HG03378 (cell line): Measurements from ENCODE around the gene CSH1.
"Not testable (repeated sequence)": the region's sequence is repeated elsewhere in the genome, so short reads cannot be mapped to it uniquely, and the experiment has no call there.

Source experiments
- ATAC-seq: cut with Tn5 transposase; IDR thresholded peaks from one replicate; pipeline ENCODE4 v1.9.1; 2021; ENCODE audit warnings: mild to moderate bottlenecking, moderate library complexity; ENCODE audit not compliant: unreplicated experiment

CSH1 gene

DNA sequence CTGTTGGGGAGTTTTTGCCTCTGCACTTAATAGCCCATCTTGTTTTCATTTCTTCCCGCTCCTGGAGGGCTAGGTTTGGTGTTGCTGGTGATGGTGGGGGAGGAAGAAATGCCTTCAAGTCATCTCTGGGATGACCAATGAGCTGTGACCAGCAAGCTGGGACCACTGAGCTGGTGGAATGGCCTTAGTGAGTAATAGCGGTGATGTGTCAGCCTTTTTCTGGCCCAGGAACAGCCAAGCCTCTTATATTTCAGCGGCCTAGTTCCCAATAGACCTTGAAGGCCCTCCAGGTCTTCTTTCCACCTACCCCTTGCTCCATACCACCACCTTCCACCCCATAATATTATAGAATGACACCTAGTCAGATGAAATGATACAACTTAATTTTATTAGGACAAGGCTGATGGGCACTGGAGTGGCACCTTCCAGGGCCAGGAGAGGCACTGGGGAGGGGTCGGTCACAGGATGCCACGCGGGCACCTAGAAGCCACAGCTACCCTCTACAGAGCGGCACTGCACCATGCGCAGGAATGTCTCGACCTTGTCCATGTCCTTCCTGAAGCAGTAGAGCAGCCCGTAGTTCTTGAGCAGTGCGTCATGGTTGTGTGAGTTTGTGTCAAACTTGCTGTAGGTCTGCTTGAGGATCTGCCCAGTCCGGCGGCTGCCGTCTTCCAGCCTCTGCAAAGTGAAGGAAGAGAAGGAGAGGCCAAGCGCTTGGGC, 24.6 kb downstream of the CSH1 start:
- not testable (repeated sequence) for ATAC-seq

DNA sequence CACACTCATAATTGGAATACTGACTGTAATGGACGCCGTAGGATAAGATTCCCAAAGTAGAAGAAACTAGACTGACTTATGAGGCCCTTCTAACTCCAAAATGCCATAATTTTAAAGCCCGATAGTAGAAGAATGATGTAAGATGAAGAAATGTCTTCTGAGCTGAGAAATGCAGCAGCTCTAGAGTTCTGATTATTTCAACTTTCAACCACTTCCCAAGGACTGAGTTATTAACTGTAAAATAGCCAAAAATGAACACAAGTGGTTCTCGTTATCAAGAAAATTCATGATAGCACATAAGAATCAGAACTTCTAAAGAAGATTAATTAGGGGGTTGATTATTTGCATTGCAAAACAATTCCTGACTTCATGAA, 26.1 kb downstream of the CSH1 start:
- ATAC-seq = not testable (repeated sequence)

DNA sequence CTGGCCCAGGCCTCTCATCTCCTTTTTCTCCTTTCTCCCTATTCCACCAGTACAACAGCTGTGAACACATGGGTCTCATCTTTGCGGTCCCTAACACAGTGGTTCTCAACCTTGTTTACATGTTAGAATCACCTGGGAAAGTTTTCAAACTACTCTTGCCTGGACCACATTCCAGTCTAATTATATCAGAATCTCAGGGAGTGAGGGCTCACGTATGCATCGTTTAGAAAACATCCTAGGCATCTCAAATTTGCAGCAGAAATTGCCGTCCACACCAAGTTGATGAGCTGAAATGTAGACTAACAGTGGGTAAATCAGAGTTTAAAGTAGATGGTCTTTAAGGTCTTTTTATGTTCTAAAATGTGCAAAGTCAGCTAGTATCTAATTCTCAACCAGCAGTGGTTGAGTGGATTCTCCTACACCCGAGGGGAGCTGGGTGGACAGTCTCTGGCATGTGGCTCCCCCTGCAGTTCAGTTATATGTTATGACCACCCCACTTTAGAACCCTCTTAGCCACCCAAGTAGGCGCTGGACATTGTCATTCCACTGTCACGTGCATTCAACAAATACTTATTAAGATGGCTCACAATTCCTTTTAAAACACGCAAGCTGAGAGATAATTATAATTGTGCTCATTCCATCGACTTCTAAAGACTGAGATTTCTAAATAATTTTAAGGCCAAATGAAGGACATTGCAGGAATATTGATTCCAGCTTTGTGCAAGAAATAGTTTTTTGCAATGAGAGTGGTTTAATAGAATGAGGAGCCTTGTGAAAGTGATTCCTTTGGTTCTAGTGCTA, 26.7 kb downstream of the CSH1 start:
- ATAC-seq = not testable (repeated sequence)

DNA sequence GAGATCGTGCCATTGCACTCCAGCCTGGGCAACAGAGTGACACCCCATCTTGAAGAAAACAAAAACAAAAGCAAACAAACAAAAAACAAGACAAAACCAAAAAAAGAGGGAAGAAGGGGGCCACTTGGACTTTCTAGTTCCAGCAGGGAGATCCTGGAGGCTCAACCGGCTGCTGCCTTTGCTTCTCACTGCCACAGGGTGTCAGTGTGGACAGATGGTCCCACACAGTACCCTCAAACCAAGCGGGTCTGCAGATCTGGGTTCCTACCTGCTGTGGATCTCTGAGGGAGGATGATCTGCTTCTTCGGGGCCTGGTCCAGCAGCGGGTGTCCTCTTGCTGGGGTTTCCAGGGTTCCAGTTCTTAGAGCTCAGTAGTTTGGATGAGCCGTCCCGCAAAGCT, 29.7 kb downstream of the CSH1 start:
- ATAC-seq = not testable (repeated sequence)

GRCh38 chr17:63859257-63859656, 37.1 kb downstream of the CSH1 start:
- ATAC-seq = no peak

DNA sequence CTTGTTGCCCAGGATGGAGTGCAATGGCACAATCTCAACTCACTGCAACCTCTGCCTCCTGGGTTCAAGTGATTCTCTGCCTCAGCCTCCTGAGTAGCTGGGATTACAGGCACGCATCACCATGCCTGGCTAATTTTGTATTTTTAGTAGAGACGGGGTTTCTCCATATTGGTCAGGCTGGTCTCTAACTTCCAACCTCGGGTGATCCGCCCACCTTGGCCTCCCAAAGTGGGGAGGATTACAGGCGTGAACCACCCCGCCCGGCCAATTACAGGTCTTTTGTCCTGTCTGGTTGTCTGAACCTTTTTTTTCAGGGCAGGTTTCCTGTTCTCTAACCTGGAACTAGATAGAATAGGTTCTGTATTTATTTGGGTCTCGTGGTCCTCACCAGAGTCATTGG, 39.9 kb downstream of the CSH1 start:
- not testable (repeated sequence) for ATAC-seq

DNA sequence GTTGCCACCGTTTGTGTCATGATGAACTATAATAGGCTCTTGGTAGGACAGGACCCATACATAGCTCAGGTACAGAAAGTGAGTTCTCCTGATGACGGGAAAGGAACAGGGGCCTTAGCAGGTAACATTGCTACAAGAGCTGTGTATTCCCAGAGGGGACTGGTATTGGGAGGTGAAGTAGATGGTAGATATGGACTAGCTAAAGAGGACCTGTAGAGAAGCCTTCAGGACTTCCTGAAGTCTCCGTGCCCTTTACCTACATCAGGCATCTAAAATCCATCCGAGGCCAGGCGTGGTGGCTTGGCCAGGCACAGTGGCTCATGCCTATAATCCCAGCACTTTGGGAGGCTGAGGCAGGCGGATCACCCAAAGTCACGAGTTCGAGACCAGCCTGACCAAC, 41.2 kb downstream of the CSH1 start:
- no peak for ATAC-seq

GRCh38 chr17:63854709-63855108, 41.7 kb downstream of the CSH1 start:
- ATAC-seq = no peak

- ATAC-seq = no peak
These were observed 43.1 kb downstream of the CSH1 start for GRCh38 chr17:63853260-63853659.

DNA sequence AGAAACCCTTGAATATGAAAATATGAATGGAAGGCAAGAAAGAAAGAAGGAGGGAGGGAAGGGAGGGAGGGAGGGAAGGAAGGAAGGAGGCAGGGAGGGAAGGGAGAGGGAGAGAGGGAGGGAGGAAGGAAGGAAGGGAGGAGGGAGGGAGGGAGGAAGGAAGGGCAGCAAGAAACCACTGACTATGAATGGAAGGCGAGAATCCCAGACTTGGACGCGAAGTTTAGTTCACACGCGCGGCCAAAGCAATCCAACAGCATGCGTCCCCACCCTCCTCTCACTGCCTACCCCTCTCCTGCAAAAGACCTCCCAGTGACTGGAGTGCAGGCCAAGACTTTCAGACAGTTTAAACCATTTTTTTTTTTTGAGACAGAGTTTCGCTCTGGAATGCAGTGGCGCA, 46.0 kb downstream of the CSH1 start:
- no peak for ATAC-seq

DNA sequence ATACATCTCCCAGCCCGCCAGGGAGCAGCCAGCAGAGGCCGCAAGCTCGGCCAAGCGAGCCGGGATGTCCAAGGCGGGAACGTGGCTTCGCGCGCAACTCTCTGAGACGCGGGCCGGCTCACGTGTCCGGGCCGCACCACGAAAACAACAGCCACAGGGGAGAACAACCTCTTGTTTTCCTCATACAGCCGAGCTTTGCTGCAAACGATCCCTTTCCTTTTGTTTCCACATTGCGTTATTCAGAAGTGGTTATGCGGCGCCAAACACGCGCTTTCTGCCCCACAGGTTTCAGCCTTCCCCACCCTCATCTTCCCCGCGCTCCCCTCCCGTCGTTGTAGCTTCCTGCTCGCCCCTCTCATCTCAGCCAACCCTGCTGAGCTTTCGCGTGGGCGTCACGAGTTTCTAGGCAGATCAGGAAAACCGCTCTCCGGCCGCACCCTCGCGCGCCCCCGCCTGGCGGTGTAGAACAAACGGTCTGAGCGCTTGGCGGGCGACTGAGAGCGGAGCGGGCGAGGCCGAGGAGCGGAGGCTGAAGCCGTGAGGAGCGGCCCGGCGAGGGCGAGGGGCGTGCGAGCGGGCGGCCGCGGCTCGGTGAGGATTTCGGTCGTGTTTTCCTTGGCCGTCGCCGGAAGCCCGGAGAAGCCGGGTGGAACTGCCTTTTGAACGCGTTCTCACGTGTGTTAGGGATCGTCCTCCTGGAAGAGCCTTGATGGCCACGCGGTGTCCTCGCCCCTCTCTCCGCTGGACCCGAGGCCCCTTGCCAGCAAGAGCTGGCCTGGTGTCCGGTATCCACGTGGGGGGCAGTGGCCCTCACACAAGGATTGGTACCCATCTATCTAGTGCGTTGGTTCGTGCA, 47.3 kb downstream of the CSH1 start:
- ATAC-seq = peak; percentile 67

GRCh38 chr17:63847525-63848249, 48.7 kb downstream of the CSH1 start:
- ATAC-seq = no peak

GRCh38 chr17:63845509-63845908, 50.9 kb downstream of the CSH1 start:
- no peak for ATAC-seq
